HG03558 (cell line): ENCODE data around the gene ING5.
"Not testable (repeated sequence)": the region's sequence is repeated elsewhere in the genome, so short reads cannot be mapped to it uniquely, and the experiment has no call there.

ENCODE experiments used
- ATAC-seq: cut with Tn5 transposase; IDR thresholded peaks from one replicate; pipeline ENCODE4 v1.9.1; 2021; ENCODE audit warnings: moderate number of reproducible peaks; ENCODE audit not compliant: unreplicated experiment; ENCODE audit errors: extremely low read depth

Gene ING5

DNA sequence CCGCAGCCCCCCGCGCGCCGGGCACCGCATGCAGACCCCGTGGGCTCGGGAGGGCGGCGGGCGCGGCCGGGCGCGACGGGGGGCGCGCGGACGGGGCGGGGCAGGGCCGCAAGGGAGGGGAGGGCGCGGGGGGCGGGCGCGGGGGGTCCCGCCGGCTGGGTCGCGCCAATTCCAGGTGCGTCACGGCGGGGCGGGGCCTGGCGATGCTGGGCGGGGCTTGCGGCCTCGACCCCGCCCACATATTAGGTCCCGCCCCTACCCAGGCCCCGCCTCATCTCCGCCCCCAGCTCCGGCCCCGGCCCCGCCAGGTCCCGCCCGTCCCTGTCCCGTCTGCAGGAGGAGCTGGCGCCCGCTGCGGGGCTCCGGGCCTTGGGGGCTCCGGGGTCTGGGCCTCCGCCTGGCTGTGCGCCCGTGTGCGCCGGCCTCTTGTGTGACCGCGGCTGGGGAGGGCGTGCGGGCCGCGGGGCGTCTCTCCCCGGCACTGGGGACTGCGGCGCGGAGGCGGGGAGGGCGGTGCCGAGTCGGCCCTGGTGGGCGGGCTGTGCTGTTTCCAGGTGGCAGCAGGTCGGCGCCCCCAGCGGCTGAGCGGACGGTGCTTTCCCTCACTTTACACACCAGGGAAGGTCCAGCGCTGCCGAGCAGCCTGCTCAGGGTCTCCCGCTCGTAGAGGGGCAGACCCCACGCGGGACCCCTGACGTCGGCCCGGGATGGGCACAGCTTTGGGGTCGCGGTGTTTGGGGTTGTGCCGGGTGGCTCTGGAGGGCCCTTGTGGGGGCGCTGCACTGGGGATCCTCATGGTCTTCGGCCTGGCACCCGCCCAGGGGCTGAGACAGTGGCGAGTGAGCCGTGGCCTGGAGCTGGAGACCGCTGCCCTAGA, 554 bp downstream of the ING5 start:
- peak; percentile 40 for ATAC-seq

DNA sequence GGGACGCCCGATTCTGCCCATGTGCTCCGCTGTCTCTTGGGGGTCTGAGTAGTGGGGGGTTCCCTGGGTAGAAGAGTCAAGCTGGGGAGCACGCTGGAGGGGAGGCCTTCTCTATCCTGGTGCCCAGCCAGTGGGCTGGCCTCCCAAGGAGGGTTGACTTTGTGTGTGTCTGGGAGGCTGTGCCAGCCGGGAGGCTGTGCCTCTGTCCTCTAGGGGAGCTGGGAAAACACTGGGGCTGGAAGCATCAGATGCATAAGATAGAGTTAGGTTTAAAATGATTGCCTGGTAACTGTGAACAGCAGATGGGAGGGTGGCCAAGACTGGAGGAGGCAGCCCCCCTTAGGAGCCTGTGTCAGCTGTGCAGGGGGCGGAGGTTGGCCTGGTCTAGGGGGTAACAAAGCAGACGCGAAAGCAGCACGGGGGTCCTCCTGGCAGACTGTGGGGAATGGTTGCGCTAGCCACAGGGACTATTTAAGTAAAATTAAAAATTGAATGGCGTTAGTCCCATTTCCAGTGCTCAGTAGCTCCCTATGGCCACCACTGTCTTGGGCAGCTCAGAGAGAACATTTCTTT, 1.3 kb downstream of the ING5 start:
- no peak for ATAC-seq

- ATAC-seq: no peak
These were observed 4.7 kb downstream of the ING5 start for GRCh38 chr2:241706537-241706936.

GRCh38 chr2:241708879-241709278, 7.0 kb downstream of the ING5 start:
- ATAC-seq: no peak

- no peak for ATAC-seq
These were observed 17.3 kb downstream of the ING5 start for GRCh38 chr2:241719093-241719492.

GRCh38 chr2:241720099-241720498, 18.3 kb downstream of the ING5 start:
- ATAC-seq: no peak

DNA sequence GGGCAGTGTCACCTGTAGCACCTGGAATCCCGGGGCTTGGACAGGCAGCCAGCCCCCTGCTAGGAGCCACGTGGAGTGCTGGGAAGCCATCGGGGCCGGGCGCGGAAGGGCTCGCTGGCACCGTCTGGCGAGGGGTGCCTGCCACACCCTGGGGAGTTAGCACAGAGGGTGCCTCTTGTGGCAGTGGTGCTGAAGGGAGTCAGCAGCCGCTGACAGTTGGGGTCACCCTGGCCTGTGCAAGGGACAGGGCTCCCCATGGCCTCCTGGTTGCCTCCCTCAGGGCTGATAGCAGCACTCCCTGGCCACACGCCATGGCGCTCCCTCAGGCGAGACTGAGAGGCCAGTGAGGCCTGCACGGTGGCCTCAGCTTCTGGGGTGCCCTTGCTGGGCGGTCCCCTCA, 18.7 kb downstream of the ING5 start:
- ATAC-seq: no peak

DNA sequence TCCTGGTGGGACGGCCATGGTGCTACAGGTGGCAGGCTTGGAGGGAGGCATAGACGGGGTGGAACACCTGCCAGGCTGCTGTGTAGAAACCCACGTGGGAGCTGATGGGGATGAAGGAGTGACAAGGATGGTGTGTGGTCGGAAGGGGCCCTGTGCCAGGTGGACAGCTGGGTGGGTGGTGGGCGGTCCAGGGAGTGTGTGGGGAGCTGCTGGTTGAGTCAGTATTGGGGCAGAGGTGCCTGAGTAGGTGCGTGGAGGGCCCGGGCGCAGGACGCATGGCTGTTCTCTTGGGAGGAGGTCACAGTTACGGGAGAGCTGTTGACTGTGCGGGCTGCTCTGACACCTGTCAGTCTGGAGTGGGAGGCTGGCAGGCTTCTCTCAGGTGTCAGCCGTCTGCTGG, 20.0 kb downstream of the ING5 start:
- no peak for ATAC-seq

- ATAC-seq: no peak
These were observed 21.1 kb downstream of the ING5 start for GRCh38 chr2:241722896-241723454.

DNA sequence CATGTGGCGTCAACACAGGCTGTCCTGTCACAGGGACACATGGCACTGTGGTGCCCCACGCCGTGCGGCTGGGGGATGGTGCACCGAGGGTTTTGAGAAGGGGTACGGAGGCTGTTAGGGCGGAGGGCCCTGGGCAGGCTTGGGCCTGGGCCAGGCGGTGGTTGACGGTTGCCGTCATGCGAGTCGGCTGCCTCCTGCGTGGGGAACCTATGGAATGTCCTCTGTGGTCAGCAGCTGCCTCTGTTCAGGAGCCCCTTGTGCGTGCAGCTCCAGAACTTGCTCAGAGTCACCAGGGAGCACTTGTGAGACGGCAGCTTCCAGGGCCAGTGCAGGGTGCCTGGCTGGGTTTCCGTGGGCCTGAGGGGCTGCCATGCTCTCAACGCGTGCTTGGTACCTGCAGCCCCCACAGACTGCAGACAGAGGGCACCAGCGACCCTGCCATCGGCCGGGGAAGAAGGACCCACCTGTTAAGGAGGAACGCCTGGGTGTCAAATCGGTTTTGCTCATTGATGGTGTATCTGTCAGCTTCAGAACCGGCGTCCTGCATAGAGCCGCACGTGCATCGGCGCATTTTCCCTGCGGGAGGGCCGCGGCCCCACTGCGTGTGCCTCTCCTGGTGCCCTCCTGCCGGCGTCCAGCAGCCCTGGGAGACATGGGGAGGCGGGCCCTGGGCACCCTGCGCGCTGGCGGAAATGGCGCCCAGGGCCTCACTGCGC, 22.6 kb downstream of the ING5 start:
- no peak for ATAC-seq

- ATAC-seq: no peak
These were observed 23.4 kb downstream of the ING5 start for GRCh38 chr2:241724975-241725870.

GRCh38 chr2:241726459-241726858, 24.6 kb downstream of the ING5 start:
- ATAC-seq: no peak

DNA sequence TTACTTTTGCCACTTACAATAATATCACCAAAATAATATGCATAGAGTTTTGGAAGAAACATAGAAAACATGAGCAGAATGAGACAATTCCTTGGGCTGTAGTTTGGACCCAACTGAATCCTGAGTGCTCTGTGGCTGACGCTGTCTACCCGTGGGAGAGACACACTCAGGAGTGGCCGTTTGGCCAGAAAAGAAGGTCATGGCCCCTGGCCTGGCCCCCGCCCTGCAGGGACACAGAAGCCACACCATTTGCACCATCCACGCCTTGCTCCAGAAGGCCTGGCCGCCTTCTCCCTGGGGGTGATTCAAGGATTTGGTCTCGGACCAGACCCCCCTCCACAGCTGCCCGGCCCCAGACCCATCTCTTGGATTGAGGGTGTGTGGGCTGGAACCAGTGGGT, 26.2 kb downstream of the ING5 start:
- ATAC-seq: no peak

DNA sequence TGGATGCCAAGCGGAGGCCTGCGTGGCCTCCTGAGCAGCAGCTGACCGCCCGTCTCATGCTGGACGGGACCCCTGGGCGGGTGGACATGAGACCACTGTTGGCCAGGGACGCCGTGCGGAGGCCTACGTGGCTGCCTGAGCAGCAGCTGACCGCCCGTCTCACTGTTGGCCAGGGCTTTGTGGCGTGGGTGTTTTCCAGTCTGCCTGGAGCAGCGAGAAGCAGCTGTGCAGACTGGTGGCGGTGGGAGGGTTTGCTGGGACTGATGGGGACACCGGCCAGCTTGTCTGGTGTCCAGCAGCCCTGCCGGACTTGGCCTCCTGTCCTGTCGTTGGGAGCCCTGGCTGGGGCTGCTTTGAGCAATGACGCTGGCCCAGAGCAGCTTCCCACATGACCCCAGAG, 26.8 kb downstream of the ING5 start:
- ATAC-seq: no peak

- no peak for ATAC-seq
These were observed 28.0 kb downstream of the ING5 start for GRCh38 chr2:241729868-241730267.

- no peak for ATAC-seq
These were observed 28.9 kb downstream of the ING5 start for GRCh38 chr2:241730671-241731293.

DNA sequence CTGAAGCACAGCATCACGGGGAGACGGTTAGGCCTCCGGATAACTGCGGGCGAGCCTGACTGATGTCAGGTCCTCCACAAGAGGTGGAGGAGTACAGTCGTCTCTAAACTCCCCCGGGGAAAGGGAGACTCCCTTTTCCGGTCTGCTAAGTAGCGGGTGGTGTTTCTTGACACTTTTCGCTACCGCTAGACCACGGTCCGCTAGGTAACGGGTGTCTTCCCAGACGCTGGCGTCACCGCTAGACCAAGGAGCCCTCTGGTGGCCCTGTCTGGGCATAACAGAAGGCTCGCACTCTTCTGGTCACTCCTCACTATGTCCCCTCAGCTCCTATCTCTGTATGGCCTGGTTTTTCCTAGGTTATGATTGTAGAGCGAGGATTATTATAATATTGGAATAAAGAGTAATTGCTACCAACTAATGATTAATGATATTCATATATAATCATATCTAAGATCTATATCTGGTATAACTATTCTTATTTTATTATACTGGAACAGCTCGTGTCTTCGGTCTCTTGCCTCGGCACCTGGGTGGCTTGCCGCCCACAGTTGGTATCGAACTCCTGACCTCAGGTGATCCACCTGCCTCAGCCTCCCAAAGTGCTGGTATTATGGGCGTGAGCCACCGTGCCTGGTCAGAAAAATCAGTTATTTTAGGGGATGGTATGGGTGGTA, 30.8 kb downstream of the ING5 start:
- not testable (repeated sequence) for ATAC-seq

DNA sequence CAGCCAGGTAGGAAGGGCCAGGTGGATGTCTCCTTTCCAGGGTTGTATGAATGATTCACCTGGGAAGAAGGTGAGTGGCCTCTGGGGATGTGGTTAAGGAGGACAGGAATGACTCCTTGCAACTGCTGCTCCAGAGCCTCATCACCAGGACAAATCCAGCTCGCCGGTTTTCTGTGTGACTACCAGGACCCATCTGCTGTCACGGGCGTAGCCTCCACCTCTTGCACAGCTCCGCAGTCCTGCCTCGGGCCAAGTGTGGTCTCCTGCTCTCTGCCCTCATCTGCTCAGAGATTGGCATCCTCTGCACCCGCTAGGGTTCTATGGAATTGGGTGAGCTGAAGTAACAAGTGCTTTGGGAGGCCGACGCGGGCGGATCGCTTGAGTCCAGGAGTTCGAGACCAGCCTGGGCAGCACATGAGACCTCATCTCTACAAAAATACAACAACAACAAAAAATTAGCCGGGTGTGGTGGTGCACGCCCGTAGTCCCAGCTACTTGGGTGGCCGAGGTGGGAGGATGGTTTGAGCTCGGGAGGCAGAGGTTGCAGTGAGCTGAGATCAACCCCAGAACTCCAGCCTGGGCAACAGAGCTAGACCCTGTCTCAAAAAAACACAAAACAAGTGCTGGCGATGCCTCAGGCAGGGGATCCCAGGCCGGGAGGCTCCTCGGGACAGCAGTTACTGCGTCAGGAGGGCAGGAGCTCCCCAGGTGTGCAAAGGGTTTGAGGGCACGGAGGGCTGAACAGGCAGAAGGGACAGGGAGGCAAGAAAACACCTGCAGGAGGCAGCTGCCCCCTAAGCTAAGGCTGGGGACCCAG, 31.8 kb downstream of the ING5 start:
- ATAC-seq: no peak
